ENCODE results near the gene TMEM156.

TMEM156 gene, protein sequence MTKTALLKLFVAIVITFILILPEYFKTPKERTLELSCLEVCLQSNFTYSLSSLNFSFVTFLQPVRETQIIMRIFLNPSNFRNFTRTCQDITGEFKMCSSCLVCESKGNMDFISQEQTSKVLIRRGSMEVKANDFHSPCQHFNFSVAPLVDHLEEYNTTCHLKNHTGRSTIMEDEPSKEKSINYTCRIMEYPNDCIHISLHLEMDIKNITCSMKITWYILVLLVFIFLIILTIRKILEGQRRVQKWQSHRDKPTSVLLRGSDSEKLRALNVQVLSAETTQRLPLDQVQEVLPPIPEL

GRCh38 chr4:39032218-39033085 lies at the start of gene TMEM156:
Gene TMEM156 (minus strand): TSS chr4:39032409. CDS start chr4:39032313, 96 bp downstream.
- TF ChIP-seq, protein P1, sequence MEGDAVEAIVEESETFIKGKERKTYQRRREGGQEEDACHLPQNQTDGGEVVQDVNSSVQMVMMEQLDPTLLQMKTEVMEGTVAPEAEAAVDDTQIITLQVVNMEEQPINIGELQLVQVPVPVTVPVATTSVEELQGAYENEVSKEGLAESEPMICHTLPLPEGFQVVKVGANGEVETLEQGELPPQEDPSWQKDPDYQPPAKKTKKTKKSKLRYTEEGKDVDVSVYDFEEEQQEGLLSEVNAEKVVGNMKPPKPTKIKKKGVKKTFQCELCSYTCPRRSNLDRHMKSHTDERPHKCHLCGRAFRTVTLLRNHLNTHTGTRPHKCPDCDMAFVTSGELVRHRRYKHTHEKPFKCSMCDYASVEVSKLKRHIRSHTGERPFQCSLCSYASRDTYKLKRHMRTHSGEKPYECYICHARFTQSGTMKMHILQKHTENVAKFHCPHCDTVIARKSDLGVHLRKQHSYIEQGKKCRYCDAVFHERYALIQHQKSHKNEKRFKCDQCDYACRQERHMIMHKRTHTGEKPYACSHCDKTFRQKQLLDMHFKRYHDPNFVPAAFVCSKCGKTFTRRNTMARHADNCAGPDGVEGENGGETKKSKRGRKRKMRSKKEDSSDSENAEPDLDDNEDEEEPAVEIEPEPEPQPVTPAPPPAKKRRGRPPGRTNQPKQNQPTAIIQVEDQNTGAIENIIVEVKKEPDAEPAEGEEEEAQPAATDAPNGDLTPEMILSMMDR (IDR thresholded peaks at IDR 0.05; ENCODE audit: low read depth, low read length, missing control alignments): no peak
- in situ Hi-C loops (cut with HindIII; ENCODE audit: low sequenced_read_pairs): no loop called here
- no peak within 1 kb of the TSS for H3K4me3 ChIP-seq (ENCODE audit: low read depth, low read length)

DNA sequence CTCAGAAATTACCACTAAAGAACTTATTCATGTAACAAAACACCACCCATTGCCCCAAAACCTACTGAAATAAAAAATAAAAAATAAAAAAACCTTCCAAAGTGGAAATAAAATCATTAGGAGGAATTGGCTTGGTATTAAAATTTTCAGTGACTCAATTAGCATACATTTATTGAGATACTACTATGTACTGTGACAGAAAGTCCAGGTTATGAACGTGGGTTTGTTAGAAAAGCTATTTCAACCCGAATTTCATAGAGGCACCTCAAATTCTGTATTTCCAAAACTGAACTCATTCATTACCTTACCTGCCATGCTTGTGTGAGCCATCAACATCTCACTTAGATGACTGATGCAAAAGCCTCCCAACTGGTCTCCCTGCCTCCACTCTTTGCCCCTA lies 46.6 kb upstream of the TMEM156 start:
- in situ Hi-C loops (cut with HindIII; ENCODE audit: low sequenced_read_pairs): no loop called here
- TF ChIP-seq, protein P1 (IDR thresholded peaks at IDR 0.05; ENCODE audit: low read depth, low read length, missing control alignments): no peak
- no peak for DNase-seq (ENCODE audit: low read depth)
- H3K4me3 ChIP-seq (ENCODE audit: low read depth, low read length): no peak overlapping the region

More at GRCh38 chr4:39032218-39033085, at the start of gene TMEM156:
- DNase-seq (ENCODE audit: low read depth): no peak

DNA sequence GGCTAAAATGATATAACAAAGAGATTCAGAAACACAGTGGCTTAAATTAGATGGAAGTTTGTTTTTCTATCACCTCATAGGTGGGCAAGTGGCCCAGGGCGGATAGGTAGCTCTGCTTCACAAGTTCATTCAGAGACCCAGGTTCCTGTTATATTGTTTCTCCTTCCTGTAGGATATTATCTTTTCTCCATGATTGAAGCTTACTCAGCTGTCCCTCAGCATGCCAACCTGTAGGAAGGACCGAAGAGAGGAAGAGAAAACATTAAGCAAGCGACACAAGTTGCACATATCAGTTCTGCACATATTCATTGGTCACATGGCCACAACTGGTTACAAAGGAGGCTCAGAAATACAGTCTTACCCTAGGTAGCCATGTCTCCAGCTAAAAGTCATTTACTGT lies 36.7 kb upstream of the TMEM156 start:
- DNase-seq (ENCODE audit: low read depth): no peak
- in situ Hi-C loops (cut with HindIII; ENCODE audit: low sequenced_read_pairs): no loop called here
- H3K4me3 ChIP-seq (ENCODE audit: low read depth, low read length): no peak overlapping the region
- TF ChIP-seq, protein P1 (IDR thresholded peaks at IDR 0.05; ENCODE audit: low read depth, low read length, missing control alignments): no peak

- in situ Hi-C loops (cut with HindIII; ENCODE audit: low sequenced_read_pairs): no loop called here
- DNase-seq (ENCODE audit: low read depth): no peak
- TF ChIP-seq, protein P1 (IDR thresholded peaks at IDR 0.05; ENCODE audit: low read depth, low read length, missing control alignments): no peak
- H3K4me3 ChIP-seq (ENCODE audit: low read depth, low read length): no peak overlapping the region
These were observed 35.2 kb upstream of the TMEM156 start for GRCh38 chr4:39067451-39067850.

DNA sequence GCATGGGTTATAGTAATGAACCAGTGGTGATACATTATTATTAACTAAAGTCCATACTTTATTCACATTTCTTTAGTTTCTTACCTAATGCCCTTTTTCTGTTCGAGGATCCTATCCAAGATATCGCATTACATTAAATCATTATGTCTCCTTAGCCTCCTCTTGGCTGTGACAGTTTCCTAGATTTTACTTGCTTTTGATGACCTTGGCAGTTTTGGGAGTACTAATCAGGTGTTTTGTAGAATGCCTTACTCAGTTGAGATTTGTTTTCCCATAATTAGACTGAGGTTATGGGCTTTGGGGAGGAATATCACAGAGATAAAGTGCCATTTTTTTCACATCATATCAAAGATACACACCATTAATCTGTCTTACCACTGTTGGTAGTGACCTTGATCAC lies 34.8 kb upstream of the TMEM156 start:
- no peak overlapping the region for H3K4me3 ChIP-seq (ENCODE audit: low read depth, low read length)
- TF ChIP-seq, protein P1 (IDR thresholded peaks at IDR 0.05; ENCODE audit: low read depth, low read length, missing control alignments): no peak
- DNase-seq (ENCODE audit: low read depth): no peak
- in situ Hi-C loops (cut with HindIII; ENCODE audit: low sequenced_read_pairs): no loop called here

DNA sequence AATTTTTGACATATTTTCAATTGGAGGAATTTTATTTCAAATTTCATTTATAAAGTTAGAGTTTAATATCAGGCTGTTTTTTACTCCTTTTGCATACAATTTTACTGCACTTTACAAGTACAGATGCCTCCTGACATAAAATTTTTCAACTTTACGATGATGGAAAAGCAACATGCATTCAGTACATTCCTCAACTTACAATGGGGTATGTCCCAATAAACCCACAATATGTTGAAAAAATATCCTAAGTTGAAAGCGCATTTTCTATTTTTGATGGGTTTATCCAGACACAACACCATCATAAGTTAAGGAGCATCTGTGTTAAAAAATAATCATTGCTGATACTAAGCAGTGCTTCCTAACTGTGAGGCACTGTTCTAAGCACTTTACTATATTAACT lies 34.2 kb upstream of the TMEM156 start:
- H3K4me3 ChIP-seq (ENCODE audit: low read depth, low read length): no peak overlapping the region
- TF ChIP-seq, protein P1 (IDR thresholded peaks at IDR 0.05; ENCODE audit: low read depth, low read length, missing control alignments): no peak
- in situ Hi-C loops (cut with HindIII; ENCODE audit: low sequenced_read_pairs): no loop called here
- no peak for DNase-seq (ENCODE audit: low read depth)

Measured in astrocyte of the cerebellum (primary cell).